Lower leg skin (tissue), 4 donors: ENCODE measurements around the gene S100A2. TPM values are rescaled to one million over a fixed set of nuclear protein-coding genes. Genes with fewer than 3 reads are reported as not detected.

Source experiments
- DNase-seq, 2 donors: peaks; one replicate each; pipeline ENCODE4 v3.0.0-alpha.2; 2019; ENCODE audit warnings: low spot score in 2 of 2
- H3K4me3 ChIP-seq: fragments of 200-600 bp; sonication (generic); 2 replicates; pipeline ENCODE4 v1.5.1; 2017; ENCODE audit warnings: mild to moderate bottlenecking, low read depth; ENCODE audit not compliant: poor library complexity, severe bottlenecking
- POLR2A ChIP-seq, 2 donors: fragments of 450-650 bp; IDR thresholded peaks; one replicate each; pipeline ENCODE4 v1.6.1; 2016 to 2017; ENCODE audit warnings: antibody characterized with exemption in 2 of 2, mild to moderate bottlenecking in 1 of 2, moderate library complexity in 1 of 2
- WGBS, 2 donors: methylation state at CpG; one replicate each; pipeline ENCODE4 v1.1.5; 2018; 5-methylcytosine and 5-hydroxymethylcytosine counted together
- intact Hi-C: fragments of 100-400 bp; cut with DNase I; formaldehyde crosslinking; loops from one replicate; pipeline ENCODE4 v1.15.0; 2023; ENCODE audit warnings: low total_unique reads
- total RNA-seq, 4 donors: library from RNA; depleted of rRNA; stranded (reverse); fragments of >200 nt; gene quantifications; one replicate each; pipeline ENCODE4 v1.1.0, GENCODE V29; 2016
- TF ChIP-seq, protein P1 (sequence below), 3 donors: fragments of 450-650 bp; IDR thresholded peaks; one replicate each; pipeline ENCODE4 v1.5.1; 2016; ENCODE audit warnings: antibody characterized with exemption in 3 of 3, mild to moderate bottlenecking in 3 of 3, moderate library complexity in 2 of 3

Gene S100A2
- total RNA-seq, 4 donors from 2014 or later = 71.5 to 143 (median 96.4) TPM

DNA sequence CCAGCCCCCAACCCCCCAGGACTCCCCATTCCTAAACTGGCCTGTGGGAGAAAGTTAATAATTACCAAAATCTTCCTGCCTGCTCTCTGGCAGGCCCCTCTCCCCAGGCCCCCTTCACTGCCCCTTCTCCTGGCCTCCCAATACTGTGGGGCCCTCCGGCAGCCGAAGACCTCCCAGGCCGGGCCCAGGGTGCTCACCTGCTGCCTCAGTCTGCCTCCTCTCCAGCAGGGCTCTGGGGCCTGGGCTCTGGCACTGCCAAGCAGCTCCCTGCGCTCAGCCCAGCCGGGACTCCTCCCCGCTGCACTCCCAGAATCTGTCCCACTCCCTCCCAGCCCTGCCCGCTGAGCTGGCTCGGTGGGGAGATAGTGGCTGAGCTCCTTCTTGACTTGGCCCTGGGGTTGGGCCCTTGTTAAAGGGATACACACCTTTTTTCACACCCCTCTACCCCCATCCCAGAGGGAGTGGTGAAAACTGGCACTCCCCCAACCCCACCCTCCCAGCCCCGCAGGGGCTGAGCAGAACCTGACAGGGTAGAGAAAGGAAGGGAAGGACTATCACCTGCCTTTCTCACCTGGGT is 47.2 kb upstream of the S100A2 start, which contains the start of gene S100A16:
Gene S100A16 (minus strand): TSS at position 383 of the 577 bp plus-strand sequence. CDS start 4,986 bp downstream, outside the sequence.
- peak; percentile 70 to 95 for DNase-seq
- TF ChIP-seq POLR2A (IDR thresholded peaks at IDR 0.05) = no peak
- TF ChIP-seq, protein P1, sequence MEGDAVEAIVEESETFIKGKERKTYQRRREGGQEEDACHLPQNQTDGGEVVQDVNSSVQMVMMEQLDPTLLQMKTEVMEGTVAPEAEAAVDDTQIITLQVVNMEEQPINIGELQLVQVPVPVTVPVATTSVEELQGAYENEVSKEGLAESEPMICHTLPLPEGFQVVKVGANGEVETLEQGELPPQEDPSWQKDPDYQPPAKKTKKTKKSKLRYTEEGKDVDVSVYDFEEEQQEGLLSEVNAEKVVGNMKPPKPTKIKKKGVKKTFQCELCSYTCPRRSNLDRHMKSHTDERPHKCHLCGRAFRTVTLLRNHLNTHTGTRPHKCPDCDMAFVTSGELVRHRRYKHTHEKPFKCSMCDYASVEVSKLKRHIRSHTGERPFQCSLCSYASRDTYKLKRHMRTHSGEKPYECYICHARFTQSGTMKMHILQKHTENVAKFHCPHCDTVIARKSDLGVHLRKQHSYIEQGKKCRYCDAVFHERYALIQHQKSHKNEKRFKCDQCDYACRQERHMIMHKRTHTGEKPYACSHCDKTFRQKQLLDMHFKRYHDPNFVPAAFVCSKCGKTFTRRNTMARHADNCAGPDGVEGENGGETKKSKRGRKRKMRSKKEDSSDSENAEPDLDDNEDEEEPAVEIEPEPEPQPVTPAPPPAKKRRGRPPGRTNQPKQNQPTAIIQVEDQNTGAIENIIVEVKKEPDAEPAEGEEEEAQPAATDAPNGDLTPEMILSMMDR (IDR thresholded peaks at IDR 0.05) = no peak
- intact Hi-C loops = no loop called here
- WGBS, 2 donors = 16 to 54% methylated on average over 7 to 9 of the region's 9 CpGs
- H3K4me3 ChIP-seq = peak within 1 kb of the TSS; percentile 45

DNA sequence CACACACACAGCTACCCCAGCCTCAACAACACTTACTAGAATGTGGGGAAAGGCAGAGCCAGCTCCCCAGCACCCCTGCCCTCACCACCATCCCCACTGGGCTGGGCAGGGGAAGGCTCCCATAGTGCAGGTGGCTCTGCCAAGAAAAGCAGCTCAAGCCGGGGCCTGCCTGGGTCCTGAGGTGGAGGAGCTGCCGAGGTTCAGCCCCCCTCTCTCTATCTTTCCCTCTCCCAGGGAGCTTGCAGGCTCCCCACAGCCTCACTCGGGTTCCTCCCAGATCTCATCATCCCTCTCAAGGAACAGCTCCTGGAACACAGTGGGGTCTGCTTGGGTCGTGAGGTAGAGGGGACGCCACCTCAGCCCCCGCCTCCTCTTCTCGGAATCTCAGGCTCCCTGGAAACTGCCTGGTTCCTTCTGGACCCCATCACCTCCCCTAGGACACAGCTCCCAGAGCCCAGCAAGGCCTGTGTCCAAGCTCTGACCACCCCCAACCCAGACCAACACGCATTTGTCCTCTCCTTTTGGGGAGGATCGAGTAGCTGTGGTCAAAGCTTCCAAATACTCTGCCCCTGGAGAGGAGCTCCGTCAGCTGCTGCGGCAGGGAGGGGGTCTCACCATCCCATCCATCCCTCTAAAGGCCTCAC is 46.6 kb upstream of the S100A2 start:
- 16 to 49% methylated on average over 8 to 11 of the region's 11 CpGs for WGBS, 2 donors
- DNase-seq = no peak
- intact Hi-C loops = no loop called here
- no peak for TF ChIP-seq POLR2A (IDR thresholded peaks at IDR 0.05)
- TF ChIP-seq, protein P1 (IDR thresholded peaks at IDR 0.05) = no peak
- peak overlapping the region; percentile 45 for H3K4me3 ChIP-seq

DNA sequence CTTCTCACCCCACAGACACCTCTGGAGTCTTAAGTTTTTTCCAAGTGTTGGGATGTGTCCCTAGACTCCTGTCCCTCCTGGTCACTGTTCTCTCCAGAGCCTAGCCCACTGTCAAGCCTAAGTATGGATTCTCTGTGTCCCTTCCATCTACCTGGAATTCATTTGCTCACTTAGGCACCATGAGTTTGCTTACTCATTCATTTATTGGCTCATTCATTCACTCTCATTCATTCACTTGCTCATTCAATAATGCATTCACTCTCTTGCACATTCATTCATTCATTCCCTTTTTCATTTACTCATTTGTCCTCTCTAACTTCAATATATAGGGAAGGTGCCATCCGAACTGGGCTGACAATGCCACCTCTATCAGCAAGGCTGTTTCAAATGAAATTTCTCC is 45.7 kb upstream of the S100A2 start:
- intact Hi-C loops = no loop called here
- 45% methylated on average over 1 of the region's 1 CpG for WGBS, 2 donors

DNA sequence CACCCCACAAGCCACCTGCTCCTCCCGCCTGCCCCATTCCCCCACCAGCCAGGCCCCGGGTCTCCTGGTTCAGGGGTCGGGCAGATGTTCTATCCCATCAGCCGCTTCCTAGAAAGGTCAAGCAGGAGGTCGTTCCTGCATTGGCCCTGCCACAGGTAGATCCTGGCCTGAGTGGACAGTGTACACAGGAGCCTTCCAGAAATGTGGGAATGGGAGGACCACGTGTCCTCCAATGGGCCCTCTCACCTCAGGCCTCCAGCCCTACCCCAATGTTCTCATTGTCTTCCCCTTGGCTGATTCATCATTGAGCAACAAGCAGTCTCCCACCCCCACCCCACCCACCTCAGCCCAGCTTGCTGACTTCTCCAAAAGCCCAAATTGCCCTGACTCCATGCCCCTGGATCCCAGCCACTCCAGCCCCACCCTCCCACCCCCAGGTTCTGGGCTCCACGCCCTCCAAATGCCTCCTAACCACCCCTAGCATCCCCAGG is 45.2 kb upstream of the S100A2 start:
- WGBS, 2 donors = 50 to 70% methylated on average over 7 of the region's 7 CpGs
- TF ChIP-seq, protein P1 (IDR thresholded peaks at IDR 0.05) = no peak
- no peak for TF ChIP-seq POLR2A (IDR thresholded peaks at IDR 0.05)
- no peak for DNase-seq
- intact Hi-C loops = no loop called here
- no peak overlapping the region for H3K4me3 ChIP-seq

More for the DNA sequence above, 45.7 kb upstream of the S100A2 start:
- TF ChIP-seq, protein P1 (IDR thresholded peaks at IDR 0.05) = no peak
- no peak for TF ChIP-seq POLR2A (IDR thresholded peaks at IDR 0.05)
- no peak for DNase-seq
- no peak overlapping the region for H3K4me3 ChIP-seq

DNA sequence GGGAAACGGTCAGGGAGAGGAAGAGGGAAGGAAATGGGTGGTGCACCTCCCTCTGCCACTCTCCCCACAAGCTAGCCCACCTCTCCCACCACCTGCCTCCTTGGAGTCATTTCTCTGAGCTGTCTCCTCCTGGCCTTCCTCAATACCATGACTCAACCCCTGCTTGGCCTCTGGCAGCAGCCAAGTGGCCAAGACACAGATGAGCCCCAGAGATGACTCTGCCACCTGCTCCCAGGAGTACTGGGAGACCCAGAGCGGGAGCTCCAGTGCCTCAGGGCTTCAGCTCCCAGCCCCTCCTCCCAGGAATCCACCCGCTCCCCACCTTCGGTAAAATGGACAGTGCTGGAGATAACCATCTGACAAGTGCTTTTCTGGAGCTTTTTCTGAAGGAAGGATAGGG is 44.7 kb upstream of the S100A2 start:
- WGBS, 2 donors = 40 to 50% methylated on average over 4 of the region's 4 CpGs
- DNase-seq = no peak
- intact Hi-C loops = no loop called here
- no peak overlapping the region for H3K4me3 ChIP-seq
- TF ChIP-seq, protein P1 (IDR thresholded peaks at IDR 0.05) = no peak
- TF ChIP-seq POLR2A (IDR thresholded peaks at IDR 0.05) = no peak
